GM10266 (cell line): ENCODE data around the gene SLC37A1.
"Not testable (repeated sequence)": the region's sequence is repeated elsewhere in the genome, so short reads cannot be mapped to it uniquely, and the experiment has no call there.

Source experiments
- DNase-seq: peaks from one replicate; pipeline ENCODE4 v3.0.0; 2012; ENCODE audit errors: extremely low spot score
- TF ChIP-seq, protein P1 (sequence below): IDR thresholded peaks from 2 replicates; pipeline ENCODE4 v1.5.1; 2012; ENCODE audit warnings: mild to moderate bottlenecking, low read depth; ENCODE audit not compliant: control insufficient read depth, insufficient read depth; ENCODE audit errors: missing control alignments

SLC37A1 gene

DNA sequence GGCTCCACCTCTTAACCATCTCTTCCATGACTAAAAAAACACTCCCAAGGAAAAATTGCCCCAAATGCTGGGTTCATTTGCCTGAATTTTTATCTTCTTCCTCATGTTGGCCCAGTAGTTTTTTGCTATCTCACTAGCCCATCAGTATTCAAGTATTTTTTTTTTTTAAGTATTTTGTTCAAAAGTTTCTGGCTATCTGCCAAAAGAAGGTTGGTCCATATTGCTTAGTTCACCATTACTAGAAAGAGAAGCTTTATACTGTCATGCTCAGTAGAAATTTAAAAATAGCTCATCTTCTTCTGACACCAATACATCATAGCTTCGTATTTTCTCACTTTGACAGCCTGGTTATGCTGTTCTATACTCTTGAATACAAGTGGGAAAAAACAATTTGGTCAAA, 98.7 kb downstream of the SLC37A1 start:
- TF ChIP-seq, protein P1, sequence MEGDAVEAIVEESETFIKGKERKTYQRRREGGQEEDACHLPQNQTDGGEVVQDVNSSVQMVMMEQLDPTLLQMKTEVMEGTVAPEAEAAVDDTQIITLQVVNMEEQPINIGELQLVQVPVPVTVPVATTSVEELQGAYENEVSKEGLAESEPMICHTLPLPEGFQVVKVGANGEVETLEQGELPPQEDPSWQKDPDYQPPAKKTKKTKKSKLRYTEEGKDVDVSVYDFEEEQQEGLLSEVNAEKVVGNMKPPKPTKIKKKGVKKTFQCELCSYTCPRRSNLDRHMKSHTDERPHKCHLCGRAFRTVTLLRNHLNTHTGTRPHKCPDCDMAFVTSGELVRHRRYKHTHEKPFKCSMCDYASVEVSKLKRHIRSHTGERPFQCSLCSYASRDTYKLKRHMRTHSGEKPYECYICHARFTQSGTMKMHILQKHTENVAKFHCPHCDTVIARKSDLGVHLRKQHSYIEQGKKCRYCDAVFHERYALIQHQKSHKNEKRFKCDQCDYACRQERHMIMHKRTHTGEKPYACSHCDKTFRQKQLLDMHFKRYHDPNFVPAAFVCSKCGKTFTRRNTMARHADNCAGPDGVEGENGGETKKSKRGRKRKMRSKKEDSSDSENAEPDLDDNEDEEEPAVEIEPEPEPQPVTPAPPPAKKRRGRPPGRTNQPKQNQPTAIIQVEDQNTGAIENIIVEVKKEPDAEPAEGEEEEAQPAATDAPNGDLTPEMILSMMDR = no peak
- no peak for DNase-seq

DNA sequence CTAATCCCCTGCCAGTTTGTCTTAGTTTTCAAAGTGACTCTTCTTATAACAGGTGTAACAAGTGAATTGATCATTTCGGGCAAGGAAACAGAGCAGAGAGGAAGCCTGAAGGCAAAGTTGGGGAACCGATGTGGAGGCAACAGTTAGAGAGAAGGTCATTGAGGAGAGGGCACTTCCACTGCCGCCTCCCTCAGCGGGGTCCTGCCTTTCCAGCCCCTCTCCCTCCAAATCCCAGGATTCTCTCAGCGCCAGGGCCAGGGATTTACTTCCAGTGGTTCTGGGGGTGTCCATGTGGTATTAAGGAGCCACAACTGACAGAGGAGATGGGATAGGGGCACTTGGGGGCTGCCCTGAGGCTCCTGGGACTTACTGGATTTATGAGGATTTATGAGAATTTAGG, 100.1 kb downstream of the SLC37A1 start:
- no peak for DNase-seq
- TF ChIP-seq, protein P1 = no peak

DNA sequence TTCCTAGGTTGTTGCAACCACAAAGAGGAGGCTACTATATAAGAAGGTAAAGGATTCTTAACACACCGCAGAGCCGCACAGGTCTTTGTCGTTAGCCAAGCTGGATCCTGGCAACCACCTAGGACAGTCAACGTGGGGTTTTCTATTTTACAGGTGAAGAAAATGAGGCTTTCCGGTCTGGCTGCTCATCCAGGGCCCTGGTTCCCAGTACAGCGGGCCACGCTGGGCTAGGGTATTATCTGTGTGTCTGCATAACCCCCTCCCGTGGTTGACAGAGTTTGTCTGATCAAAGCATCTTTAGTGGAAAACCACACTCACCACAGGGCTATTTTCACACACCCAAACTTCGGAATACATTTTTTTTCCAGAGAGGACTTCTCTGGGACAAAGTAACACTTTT, 100.7 kb downstream of the SLC37A1 start:
- DNase-seq = no peak
- TF ChIP-seq, protein P1 = no peak

DNA sequence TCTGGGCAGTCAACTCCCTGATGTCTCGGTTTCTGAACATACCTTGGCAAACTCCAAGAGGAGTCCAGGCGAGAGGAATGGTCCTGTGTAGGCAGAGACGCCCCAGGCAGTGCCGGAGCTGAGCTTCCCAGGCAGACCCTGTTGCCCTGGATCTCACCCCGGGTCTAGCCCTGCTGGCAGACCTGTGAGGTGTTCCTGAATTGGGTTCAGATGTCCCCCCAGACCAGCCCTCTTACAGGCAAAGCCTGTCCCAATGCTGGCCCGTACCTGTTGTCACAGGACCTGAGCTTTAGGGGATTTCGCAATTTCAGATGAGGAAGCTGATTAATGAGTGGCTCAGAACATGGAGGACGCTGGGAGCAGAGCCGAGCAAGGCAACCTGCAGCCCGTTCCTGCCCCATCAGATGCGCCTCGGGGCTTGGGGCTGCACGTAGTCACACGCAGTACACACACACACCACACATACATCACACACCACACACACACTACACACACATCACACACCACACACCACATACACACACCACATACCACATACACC, 101.2 kb downstream of the SLC37A1 start:
- DNase-seq = no peak
- TF ChIP-seq, protein P1 = no peak

DNA sequence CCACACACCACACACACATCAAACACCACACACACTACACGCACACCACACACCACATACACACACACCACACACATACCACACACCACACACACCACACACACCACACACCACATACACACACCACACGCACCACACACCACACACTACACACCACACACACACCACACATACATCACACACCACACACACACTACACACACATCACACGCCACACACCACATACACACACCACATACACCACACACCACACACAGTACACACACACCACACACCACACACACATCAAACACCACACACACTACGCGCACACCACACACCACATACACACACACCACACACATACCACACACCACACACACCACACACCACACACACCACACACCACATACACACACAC, 101.7 kb downstream of the SLC37A1 start:
- DNase-seq = not testable (repeated sequence)

DNA sequence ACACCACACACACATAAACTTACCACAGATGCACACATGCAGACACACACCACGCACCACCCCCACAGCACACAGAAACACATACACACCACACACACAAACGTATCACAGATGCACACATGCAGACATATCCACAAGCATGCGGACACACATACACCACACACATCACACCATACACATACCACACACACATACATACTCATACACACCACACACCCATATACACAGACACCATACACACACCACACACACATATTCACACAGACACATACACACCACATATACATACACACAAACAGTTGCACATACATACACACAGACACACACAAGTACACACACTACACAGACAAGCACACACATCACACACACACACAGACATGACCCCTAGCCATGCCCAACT, 102.3 kb downstream of the SLC37A1 start:
- no peak for DNase-seq
- TF ChIP-seq, protein P1 = no peak

DNA sequence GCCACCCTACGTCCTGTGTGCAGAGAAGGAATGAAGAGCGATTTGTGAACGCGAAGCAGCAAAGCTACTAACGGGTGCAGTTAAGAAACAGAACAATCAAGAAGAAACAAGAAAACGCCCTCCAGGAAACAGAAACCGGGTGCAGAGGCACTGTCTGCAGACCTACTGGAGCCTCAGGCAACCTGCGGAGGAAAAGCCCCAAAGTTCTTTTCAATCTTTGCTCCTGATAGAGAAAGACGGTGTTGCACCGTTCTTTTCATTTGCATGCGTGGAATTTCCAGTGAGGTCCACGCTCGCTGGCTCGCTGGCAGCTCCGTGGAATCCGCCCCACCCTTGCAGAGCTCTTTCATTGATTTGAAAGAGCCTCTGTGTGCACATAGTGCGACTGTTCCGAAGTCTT, 102.8 kb downstream of the SLC37A1 start:
- no peak for DNase-seq
- TF ChIP-seq, protein P1 = no peak

DNA sequence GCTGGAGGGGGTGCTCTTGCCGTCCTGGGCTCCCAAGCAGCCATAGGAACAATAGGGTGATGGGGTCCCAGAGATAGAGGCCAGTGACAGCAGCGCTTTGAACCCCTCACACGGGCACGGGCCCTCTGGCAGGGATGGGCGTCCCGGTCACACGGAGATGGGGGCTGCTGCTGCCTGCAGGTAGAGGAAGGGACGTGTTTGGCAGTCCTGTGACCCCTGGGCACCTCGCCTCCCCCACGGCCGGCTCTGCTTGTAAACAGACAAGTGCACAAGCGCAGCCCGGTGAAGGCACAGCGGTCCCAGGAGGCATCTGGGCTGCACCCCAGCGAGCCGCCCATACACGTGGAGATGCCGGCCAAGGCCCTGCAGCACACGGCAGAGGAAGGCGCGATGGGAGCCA, 103.3 kb downstream of the SLC37A1 start:
- DNase-seq = no peak
- TF ChIP-seq, protein P1 = no peak
